ENCODE measurements around the gene COL12A1. TPM values are rescaled to one million over a fixed set of nuclear protein-coding genes. Genes with fewer than 3 reads are reported as not detected.

The COL12A1 gene
- total RNA-seq, 2 donors from 2014 or later = 0.06 TPM; not detected in 1

- no peak for DNase-seq (ENCODE audit: low spot score in 2 of 2)
- no peak for ATAC-seq
- H3K36me3 Mint-ChIP-seq = no peaks in the 10 kb centered on the region
- H3K9me3 Mint-ChIP-seq = no peaks in the 10 kb centered on the region
- no peak overlapping the region for H3K27ac Mint-ChIP-seq
These were observed 128.2 kb downstream of the COL12A1 start for GRCh38 chr6:75077701-75078100.

GRCh38 chr6:75076009-75076408, 129.8 kb downstream of the COL12A1 start:
- no peak overlapping the region for H3K27ac Mint-ChIP-seq
- H3K36me3 Mint-ChIP-seq = no peaks in the 10 kb centered on the region
- DNase-seq (ENCODE audit: low spot score in 2 of 2) (no peak), ATAC-seq (no peak)
- no peaks in the 10 kb centered on the region for H3K9me3 Mint-ChIP-seq

GRCh38 chr6:75070244-75070643, 135.6 kb downstream of the COL12A1 start:
- no peak overlapping the region for H3K27ac Mint-ChIP-seq
- DNase-seq (ENCODE audit: low spot score in 2 of 2) = no peak
- H3K9me3 Mint-ChIP-seq = peaks cover 5 to 7% of the 10 kb centered on the region in 2 donors
- no peak for ATAC-seq
- no peaks in the 10 kb centered on the region for H3K36me3 Mint-ChIP-seq

- Mint-ChIP-seq H3K36me3 (no peaks in the 10 kb centered on the region), H3K27ac (no peak overlapping the region), H3K9me3 (peaks cover 5 to 13% of the 10 kb centered on the region in 2 donors)
- DNase-seq (ENCODE audit: low spot score in 2 of 2) (no peak), ATAC-seq (no peak)
These were observed 140.3 kb downstream of the COL12A1 start for GRCh38 chr6:75065523-75065922.

GRCh38 chr6:75052491-75052890, 153.4 kb downstream of the COL12A1 start:
- no peak overlapping the region for H3K27ac Mint-ChIP-seq

GRCh38 chr6:75049308-75049707, 156.5 kb downstream of the COL12A1 start:
- Mint-ChIP-seq H3K27ac (no peak overlapping the region), H3K36me3 (no peaks in the 10 kb centered on the region), H3K9me3 (peaks cover 4 to 5% of the 10 kb centered on the region in 2 donors)
- no peak for ATAC-seq
- DNase-seq (ENCODE audit: low spot score in 2 of 2) = no peak

More at GRCh38 chr6:75052491-75052890, 153.4 kb downstream of the COL12A1 start:
- ATAC-seq (no peak), DNase-seq (ENCODE audit: low spot score in 2 of 2) (no peak)
- Mint-ChIP-seq H3K9me3 (peaks cover 5 to 9% of the 10 kb centered on the region in 2 donors), H3K36me3 (no peaks in the 10 kb centered on the region)

- Mint-ChIP-seq H3K27ac (no peak overlapping the region), H3K9me3 (peaks cover 10 to 11% of the 10 kb centered on the region in 2 donors), H3K36me3 (peaks cover 0 to 7% of the 10 kb centered on the region in 2 donors)
- DNase-seq (ENCODE audit: low spot score in 2 of 2) (no peak), ATAC-seq (no peak)
These were observed 161.0 kb downstream of the COL12A1 start for GRCh38 chr6:75044846-75045245.

GRCh38 chr6:75041381-75041780, 164.5 kb downstream of the COL12A1 start:
- no peak overlapping the region for H3K27ac Mint-ChIP-seq
- H3K9me3 Mint-ChIP-seq = peaks cover 5 to 7% of the 10 kb centered on the region in 2 donors
- ATAC-seq (no peak), DNase-seq (ENCODE audit: low spot score in 2 of 2) (no peak)
- peaks cover 0 to 7% of the 10 kb centered on the region in 2 donors for H3K36me3 Mint-ChIP-seq

Other genes with a start within 250 kb of the COL12A1 start
- gene COX7A2, start 37.7 kb upstream of the COL12A1 start, total RNA-seq = 100 to 1,000 TPM; 362 to 486 TPM
- 100 to 1,000 TPM in 1 of 2 donors, 10 to 100 TPM in 1; 52.3 to 228 TPM for gene TMEM30A, start 78.7 kb upstream of the COL12A1 start, total RNA-seq